Measurements from ENCODE around the gene PEAK3.

GRCh38 chr19:2227415-2228156, 54.4 kb downstream of the PEAK3 start:
- TF ChIP-seq SPI1 (IDR thresholded peaks at IDR 0.05; ENCODE audit: low read depth, low read length) (peak; percentile 91), TAF1 (IDR thresholded peaks at IDR 0.05; ENCODE audit: low read depth, low read length) (no peak), POLR2A (IDR thresholded peaks at IDR 0.05; ENCODE audit: low read depth, low read length) (no peak), POLR2AphosphoS5 (IDR thresholded peaks at IDR 0.05; ENCODE audit: low read depth, low read length) (no peak)

Measured in GM12891 (cell line).